Nephron progenitor cell (in vitro differentiated cells): ENCODE measurements around the gene ADGRF5.

ENCODE experiments used
- DNase-seq: peaks from one replicate; pipeline ENCODE4 v3.0.0; 2021
- H3K27ac Mint-ChIP-seq: 2 replicates; pipeline ENCODE4 v1.8.0; 2021; ENCODE audit warnings: mild to moderate bottlenecking, moderate library complexity, mixed read lengths
- H3K27me3 Mint-ChIP-seq: 2 replicates; pipeline ENCODE4 v1.8.0; 2021; ENCODE audit warnings: mild to moderate bottlenecking, low read depth, mixed read lengths; ENCODE audit not compliant: poor library complexity
- H3K36me3 Mint-ChIP-seq: 2 replicates; pipeline ENCODE4 v1.8.0; 2021; ENCODE audit warnings: low read depth, mixed read lengths
- H3K4me1 Mint-ChIP-seq: 2 replicates; pipeline ENCODE4 v1.8.0; 2021; ENCODE audit warnings: mixed read lengths
- H3K4me3 Mint-ChIP-seq: 2 replicates; pipeline ENCODE4 v1.8.0; 2021; ENCODE audit warnings: mild to moderate bottlenecking, moderate library complexity, mixed read lengths
- H3K9me3 Mint-ChIP-seq: 2 replicates; pipeline ENCODE4 v1.8.0; 2021; ENCODE audit warnings: mild to moderate bottlenecking, moderate library complexity, mixed read lengths
- TF ChIP-seq, protein P1 (sequence below): fragments of 200-600 bp; sonication (generic); IDR thresholded peaks from 2 replicates; pipeline ENCODE4 v1.5.0; 2021; ENCODE audit warnings: antibody characterized with exemption

Gene ADGRF5

GRCh38 chr6:46927066-46927465, 5.3 kb upstream of the ADGRF5 start:
- Mint-ChIP-seq H3K4me3 (no peak overlapping the region), H3K27ac (no peak overlapping the region), H3K9me3 (no peaks in the 10 kb centered on the region), H3K27me3 (peaks cover 6% of the 10 kb centered on the region), H3K4me1 (peaks cover 5% of the 10 kb centered on the region), H3K36me3 (no peaks in the 10 kb centered on the region)
- TF ChIP-seq, protein P1, sequence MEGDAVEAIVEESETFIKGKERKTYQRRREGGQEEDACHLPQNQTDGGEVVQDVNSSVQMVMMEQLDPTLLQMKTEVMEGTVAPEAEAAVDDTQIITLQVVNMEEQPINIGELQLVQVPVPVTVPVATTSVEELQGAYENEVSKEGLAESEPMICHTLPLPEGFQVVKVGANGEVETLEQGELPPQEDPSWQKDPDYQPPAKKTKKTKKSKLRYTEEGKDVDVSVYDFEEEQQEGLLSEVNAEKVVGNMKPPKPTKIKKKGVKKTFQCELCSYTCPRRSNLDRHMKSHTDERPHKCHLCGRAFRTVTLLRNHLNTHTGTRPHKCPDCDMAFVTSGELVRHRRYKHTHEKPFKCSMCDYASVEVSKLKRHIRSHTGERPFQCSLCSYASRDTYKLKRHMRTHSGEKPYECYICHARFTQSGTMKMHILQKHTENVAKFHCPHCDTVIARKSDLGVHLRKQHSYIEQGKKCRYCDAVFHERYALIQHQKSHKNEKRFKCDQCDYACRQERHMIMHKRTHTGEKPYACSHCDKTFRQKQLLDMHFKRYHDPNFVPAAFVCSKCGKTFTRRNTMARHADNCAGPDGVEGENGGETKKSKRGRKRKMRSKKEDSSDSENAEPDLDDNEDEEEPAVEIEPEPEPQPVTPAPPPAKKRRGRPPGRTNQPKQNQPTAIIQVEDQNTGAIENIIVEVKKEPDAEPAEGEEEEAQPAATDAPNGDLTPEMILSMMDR: no peak
- no peak for DNase-seq

DNA sequence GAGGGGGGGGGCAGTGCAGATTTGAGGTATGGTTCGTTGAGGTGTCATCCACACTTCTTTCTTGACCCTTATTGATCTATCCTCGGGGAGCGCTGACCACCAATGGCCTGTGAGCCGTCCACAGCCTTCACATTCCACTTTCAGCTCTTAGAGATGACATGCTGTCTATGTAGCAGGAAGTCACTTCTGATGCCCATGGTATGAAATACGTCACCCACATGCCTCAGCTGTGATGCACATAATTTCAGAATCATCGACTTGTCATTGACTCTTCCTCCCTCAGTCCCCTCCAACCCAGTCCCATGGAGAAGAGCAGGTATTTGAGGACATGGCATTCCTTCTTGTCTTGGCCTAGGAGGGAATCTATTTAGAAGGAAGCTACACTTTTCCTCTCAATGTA, 4.7 kb upstream of the ADGRF5 start:
- no peak overlapping the region for H3K27ac Mint-ChIP-seq
- no peaks in the 10 kb centered on the region for H3K36me3 Mint-ChIP-seq
- no peak for DNase-seq
- TF ChIP-seq, protein P1: no peak
- H3K9me3 Mint-ChIP-seq: no peaks in the 10 kb centered on the region
- peaks cover 6% of the 10 kb centered on the region for H3K27me3 Mint-ChIP-seq
- peaks cover 11% of the 10 kb centered on the region for H3K4me1 Mint-ChIP-seq
- H3K4me3 Mint-ChIP-seq: no peak overlapping the region

DNA sequence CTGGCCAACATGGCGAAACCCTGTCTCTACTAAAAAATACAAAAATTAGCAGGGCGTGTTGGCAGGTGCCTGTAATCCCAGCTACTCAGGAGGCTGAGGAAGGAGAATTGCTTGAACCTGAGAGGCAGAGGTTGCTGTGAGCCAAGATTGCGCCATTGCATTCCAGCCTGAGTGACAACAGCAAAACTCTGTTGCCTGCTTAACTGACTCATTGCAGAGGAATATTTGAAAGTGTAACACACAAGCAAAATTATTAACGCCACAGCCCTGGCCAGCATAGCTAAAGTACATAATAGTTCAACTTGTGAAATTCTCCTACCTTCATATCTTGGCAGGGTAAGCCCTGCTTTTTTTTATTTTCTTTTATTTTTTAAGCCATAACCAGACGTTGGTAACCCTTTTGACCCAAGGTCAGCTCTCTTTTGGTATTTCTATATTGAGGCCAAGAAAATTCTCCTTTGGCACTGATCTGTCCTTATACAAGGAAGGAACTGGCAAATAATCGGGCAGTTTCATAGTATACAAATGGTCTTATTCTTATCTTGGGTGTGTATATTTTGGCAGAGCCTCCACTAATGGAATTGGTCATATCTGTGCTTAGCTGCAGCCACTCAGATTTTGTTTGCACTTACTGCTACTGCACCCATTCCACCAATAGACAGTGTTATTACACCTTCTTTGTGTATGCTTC, 4.0 kb upstream of the ADGRF5 start:
- peaks cover 6% of the 10 kb centered on the region for H3K27me3 Mint-ChIP-seq
- TF ChIP-seq, protein P1: no peak
- DNase-seq: no peak
- no peak overlapping the region for H3K4me3 Mint-ChIP-seq
- peaks cover 11% of the 10 kb centered on the region for H3K4me1 Mint-ChIP-seq
- H3K27ac Mint-ChIP-seq: no peak overlapping the region
- H3K9me3 Mint-ChIP-seq: no peaks in the 10 kb centered on the region
- no peaks in the 10 kb centered on the region for H3K36me3 Mint-ChIP-seq

GRCh38 chr6:46923476-46923875, 1.7 kb upstream of the ADGRF5 start:
- Mint-ChIP-seq H3K4me1 (peaks cover 11% of the 10 kb centered on the region), H3K9me3 (no peaks in the 10 kb centered on the region), H3K4me3 (no peak overlapping the region), H3K27me3 (peaks cover 5% of the 10 kb centered on the region), H3K27ac (no peak overlapping the region), H3K36me3 (no peaks in the 10 kb centered on the region)
- DNase-seq: no peak
- TF ChIP-seq, protein P1: no peak

DNA sequence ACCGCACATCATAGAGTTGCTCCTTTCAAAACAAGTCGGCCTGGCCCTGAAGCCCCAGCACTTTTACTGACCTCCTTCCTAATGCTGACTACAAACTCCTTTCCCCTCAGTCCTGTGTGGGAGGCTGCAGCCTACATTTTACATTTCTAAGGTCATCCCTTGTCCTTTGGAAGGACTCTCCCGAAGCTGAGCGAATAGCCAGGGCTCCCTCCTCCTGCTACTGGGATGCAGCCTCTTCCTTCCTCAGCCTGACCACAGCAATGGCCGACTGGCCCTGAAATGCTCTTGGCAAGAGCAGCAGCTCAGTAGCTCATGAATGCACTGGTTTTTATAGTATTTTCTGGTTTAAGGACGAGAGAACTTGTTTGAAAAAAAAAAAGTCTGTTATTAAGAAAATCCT, 679 bp downstream of the ADGRF5 start:
- TF ChIP-seq, protein P1: no peak
- Mint-ChIP-seq H3K27ac (no peak overlapping the region), H3K4me1 (peaks cover 23% of the 10 kb centered on the region), H3K4me3 (no peak overlapping the region), H3K27me3 (peaks cover 2% of the 10 kb centered on the region), H3K36me3 (no peaks in the 10 kb centered on the region), H3K9me3 (no peaks in the 10 kb centered on the region)
- no peak for DNase-seq

- no peak for DNase-seq
- no peaks in the 10 kb centered on the region for H3K36me3 Mint-ChIP-seq
Measured at GRCh38 chr6:46918806-46919205, 2.9 kb downstream of the ADGRF5 start.

More at GRCh38 chr6:46918806-46919205, 2.9 kb downstream of the ADGRF5 start:
- TF ChIP-seq, protein P1: no peak
- no peaks in the 10 kb centered on the region for H3K9me3 Mint-ChIP-seq
- H3K27me3 Mint-ChIP-seq: no peaks in the 10 kb centered on the region
- no peak overlapping the region for H3K27ac Mint-ChIP-seq
- H3K4me3 Mint-ChIP-seq: no peak overlapping the region
- H3K4me1 Mint-ChIP-seq: peaks cover 35% of the 10 kb centered on the region
